Mammary epithelial cell (primary cell): ENCODE data around the gene C1orf52.
A peak's percentile ranks its signal among the peaks of the same experiment; 100 is the strongest.

Experiments used
- EZH2 ChIP-seq: IDR thresholded peaks from 2 replicates; pipeline ENCODE4 v1.6.1; 2012; ENCODE audit warnings: low read length, inconsistent platforms, borderline replicate concordance
- TF ChIP-seq, protein P1 (sequence below), 2 donors: IDR thresholded peaks in 1 of 2; conservative IDR thresholded peaks in 1 of 2; 2 replicates each; pipeline ENCODE4 v1.5.1; 2011 to 2012; ENCODE audit warnings: inconsistent platforms in 2 of 2, low read length in 2 of 2, mild to moderate bottlenecking in 2 of 2, control low read depth in 1 of 2, low read depth in 1 of 2; ENCODE audit not compliant: insufficient read depth in 1 of 2; ENCODE audit errors: extremely low read depth in 1 of 2

DNA sequence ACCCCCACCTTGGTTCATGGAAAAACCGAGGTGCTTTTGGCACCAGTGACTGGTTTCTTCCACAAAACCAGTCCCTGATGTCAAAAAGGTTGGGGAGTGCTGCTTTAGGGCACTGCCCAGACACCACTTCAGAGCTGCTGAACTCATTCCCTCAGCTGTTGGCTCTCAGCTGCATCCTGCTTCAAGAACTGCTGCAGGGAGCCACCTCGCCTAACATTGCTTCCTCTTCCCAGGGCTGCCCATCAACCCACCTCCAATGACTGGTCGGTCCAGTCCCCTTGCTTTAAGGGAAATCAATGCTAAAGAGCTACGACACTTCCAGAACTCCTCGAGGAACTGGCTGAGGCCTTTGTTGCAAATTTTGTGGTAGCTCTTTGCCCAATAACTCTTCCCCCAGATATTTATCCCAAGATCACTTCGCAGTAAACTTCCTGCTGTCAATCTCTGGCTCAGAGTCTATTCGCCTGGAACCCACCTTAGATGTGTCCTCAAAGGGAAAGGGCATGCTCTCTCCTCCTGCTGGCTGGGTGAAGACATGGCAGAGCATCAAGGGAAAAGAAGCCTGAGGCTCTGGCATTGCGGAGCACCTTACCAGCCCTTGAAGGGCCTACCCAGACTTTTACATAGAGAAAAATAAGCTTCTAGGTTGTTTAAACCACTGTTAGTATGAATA lies 29.0 kb downstream of the C1orf52 start:
- no peak for TF ChIP-seq EZH2
- TF ChIP-seq, protein P1, sequence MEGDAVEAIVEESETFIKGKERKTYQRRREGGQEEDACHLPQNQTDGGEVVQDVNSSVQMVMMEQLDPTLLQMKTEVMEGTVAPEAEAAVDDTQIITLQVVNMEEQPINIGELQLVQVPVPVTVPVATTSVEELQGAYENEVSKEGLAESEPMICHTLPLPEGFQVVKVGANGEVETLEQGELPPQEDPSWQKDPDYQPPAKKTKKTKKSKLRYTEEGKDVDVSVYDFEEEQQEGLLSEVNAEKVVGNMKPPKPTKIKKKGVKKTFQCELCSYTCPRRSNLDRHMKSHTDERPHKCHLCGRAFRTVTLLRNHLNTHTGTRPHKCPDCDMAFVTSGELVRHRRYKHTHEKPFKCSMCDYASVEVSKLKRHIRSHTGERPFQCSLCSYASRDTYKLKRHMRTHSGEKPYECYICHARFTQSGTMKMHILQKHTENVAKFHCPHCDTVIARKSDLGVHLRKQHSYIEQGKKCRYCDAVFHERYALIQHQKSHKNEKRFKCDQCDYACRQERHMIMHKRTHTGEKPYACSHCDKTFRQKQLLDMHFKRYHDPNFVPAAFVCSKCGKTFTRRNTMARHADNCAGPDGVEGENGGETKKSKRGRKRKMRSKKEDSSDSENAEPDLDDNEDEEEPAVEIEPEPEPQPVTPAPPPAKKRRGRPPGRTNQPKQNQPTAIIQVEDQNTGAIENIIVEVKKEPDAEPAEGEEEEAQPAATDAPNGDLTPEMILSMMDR (conservative IDR thresholded peaks at IDR 0.05 in 1 of 2, IDR thresholded peaks at IDR 0.05 in 1 of 2; ENCODE audit: extremely low read depth in 1 of 2, insufficient read depth in 1 of 2, low read depth in 1 of 2, low read length in 2 of 2), result peak; percentile 3 to 32
